IMR-90 (cell line): ENCODE measurements around the gene NHEJ1. TPM values are rescaled to one million over a fixed set of nuclear protein-coding genes. Genes with fewer than 3 reads are reported as not detected.

Experiments used
- ATAC-seq: fragments of 200-7000 bp; cut with Tn5 transposase; 2 replicates; pipeline ENCODE4 v1.9.1; 2020; ENCODE audit warnings: low read depth, mild to moderate bottlenecking, moderate library complexity
- Bru-seq: library from RNA; stranded (reverse); fragments of 400-500 nt; gene quantifications from one replicate; lab custom pipeline; 2021; lab: Mats Ljungman, UMichigan
- BruChase-seq, 2 experiments: library from RNA; stranded (reverse); fragments of 400-500 nt; gene quantifications; one replicate each; lab custom pipeline; 2021; lab: Mats Ljungman, UMichigan
- BruUV-seq: library from RNA; stranded (reverse); fragments of 400-500 nt; replicated peaks from 2 replicates; lab custom pipeline; 2021; lab: Mats Ljungman, UMichigan
- CTCF ChIA-PET: fragments of 300-600 bp; formaldehyde crosslinking; extraction: SDS; loops from one replicate; lab custom pipeline; 2021; ENCODE audit warnings: antibody characterized with exemption; lab: Yijun Ruan, JAX
- POLR2A ChIA-PET: fragments of 300-600 bp; sonication (Branson Sonifier 250); formaldehyde crosslinking; loops from one replicate; lab custom pipeline; 2022; ENCODE audit warnings: antibody characterized with exemption; ENCODE audit not compliant: unreplicated experiment; lab: Charles Lee
- DNase-seq: peaks from one replicate; pipeline ENCODE4 v3.0.0; 2013
- H2AFZ ChIP-seq: replicated peaks from 2 replicates; pipeline ENCODE3; 2013; ENCODE audit warnings: low read length, mild to moderate bottlenecking; ENCODE audit not compliant: poor library complexity
- H2AK5ac ChIP-seq: 2 replicates; pipeline ENCODE4 v1.6.1; 2013; ENCODE audit warnings: low read depth, low read length, inconsistent platforms
- H2AK9ac ChIP-seq: replicated peaks from 2 replicates; pipeline ENCODE3; 2013; ENCODE audit warnings: mild to moderate bottlenecking, low read depth, low read length, moderate library complexity; ENCODE audit not compliant: poor library complexity
- H2BK120ac ChIP-seq: 2 replicates; pipeline ENCODE4 v1.6.1; 2013; ENCODE audit warnings: low read depth, low read length, inconsistent platforms
- H2BK15ac ChIP-seq: 3 replicates; pipeline ENCODE4 v1.6.1; 2013; ENCODE audit warnings: low read depth, low read length, inconsistent platforms
- H2BK20ac ChIP-seq: 2 replicates; pipeline ENCODE4 v1.6.1; 2013; ENCODE audit warnings: low read depth, mild to moderate bottlenecking, inconsistent platforms, low read length, moderate library complexity
- H2BK5ac ChIP-seq: 2 replicates; pipeline ENCODE4 v1.6.1; 2013; ENCODE audit warnings: mild to moderate bottlenecking, low read depth, low read length, inconsistent platforms; ENCODE audit not compliant: poor library complexity, severe bottlenecking
- H3K14ac ChIP-seq: replicated peaks from 2 replicates; pipeline ENCODE4 v1.6.1; 2013; ENCODE audit warnings: low read depth, low read length, inconsistent platforms
- H3K18ac ChIP-seq: 2 replicates; pipeline ENCODE4 v1.6.1; 2013; ENCODE audit warnings: low read depth, low read length, control low read depth
- H3K23ac ChIP-seq: 2 replicates; pipeline ENCODE4 v1.6.1; 2013; ENCODE audit warnings: low read depth, low read length, inconsistent platforms
- H3K27ac ChIP-seq: 2 replicates; pipeline ENCODE4 v1.5.1; 2013; ENCODE audit warnings: mild to moderate bottlenecking, control low read depth, low read length; ENCODE audit not compliant: insufficient read depth
- H3K27me3 ChIP-seq: 2 replicates; pipeline ENCODE4 v1.6.1; 2013; ENCODE audit warnings: low read length; ENCODE audit not compliant: control insufficient read depth, insufficient read depth
- H3K36me3 ChIP-seq: 2 replicates; pipeline ENCODE4 v1.6.1; 2013; ENCODE audit warnings: low read length, mixed read lengths; ENCODE audit not compliant: control insufficient read depth, insufficient read depth
- H3K4ac ChIP-seq: 2 replicates; pipeline ENCODE4 v1.6.1; 2013; ENCODE audit warnings: low read depth, low read length, inconsistent platforms
- H3K4me1 ChIP-seq: 2 replicates; pipeline ENCODE4 v1.6.1; 2013; ENCODE audit warnings: low read length, mixed read lengths; ENCODE audit not compliant: control insufficient read depth, insufficient read depth
- H3K4me2 ChIP-seq: 2 replicates; pipeline ENCODE4 v1.6.1; 2013; ENCODE audit warnings: low read depth, mild to moderate bottlenecking, control low read depth, low read length, moderate library complexity
- H3K4me3 ChIP-seq: 2 replicates; pipeline ENCODE4 v1.5.1; 2013; ENCODE audit warnings: low read depth, mild to moderate bottlenecking, control low read depth, low read length, moderate library complexity; ENCODE audit not compliant: insufficient read depth
- H3K56ac ChIP-seq: 2 replicates; pipeline ENCODE4 v1.6.1; 2013; ENCODE audit warnings: low read length, inconsistent platforms; ENCODE audit not compliant: insufficient read depth; ENCODE audit errors: extremely low read depth
- H3K79me1 ChIP-seq, 2 experiments: 2 replicates each; pipeline ENCODE4 v1.6.1; 2013; ENCODE audit warnings: low read length in 2 of 2, inconsistent platforms in 1 of 2, low read depth in 1 of 2
- H3K9ac ChIP-seq: 2 replicates; pipeline ENCODE4 v1.6.1; 2013; ENCODE audit warnings: low read depth, low read length, control low read depth
- H3K9me1 ChIP-seq: 2 replicates; pipeline ENCODE4 v1.6.1; 2013; ENCODE audit warnings: low read length, inconsistent platforms; ENCODE audit not compliant: insufficient read depth
- H3K9me3 ChIP-seq: 2 replicates; pipeline ENCODE4 v1.6.1; 2013; ENCODE audit warnings: low read length; ENCODE audit not compliant: control insufficient read depth, insufficient read depth
- H4K20me1 ChIP-seq: 2 replicates; pipeline ENCODE4 v1.6.1; 2013; ENCODE audit warnings: low read length, inconsistent platforms; ENCODE audit not compliant: insufficient read depth
- H4K5ac ChIP-seq: 2 replicates; pipeline ENCODE4 v1.6.1; 2013; ENCODE audit warnings: mild to moderate bottlenecking, low read depth, low read length, control low read depth
- H4K8ac ChIP-seq, 2 experiments: 2 replicates each; pipeline ENCODE4 v1.6.1; 2013; ENCODE audit warnings: low read depth in 2 of 2, low read length in 2 of 2, control low read depth in 1 of 2, inconsistent platforms in 1 of 2
- H4K91ac ChIP-seq: 2 replicates; pipeline ENCODE4 v1.6.1; 2013; ENCODE audit warnings: low read depth, low read length, inconsistent platforms; ENCODE audit not compliant: insufficient read depth
- BHLHE40 ChIP-seq: fragments of 150-350 bp; IDR thresholded peaks from 2 replicates; pipeline ENCODE4 v1.6.1; 2016; ENCODE audit warnings: mild to moderate bottlenecking, low read depth, low read length
- CTCF ChIP-seq: conservative IDR thresholded peaks from 2 replicates; pipeline ENCODE4 v1.5.1; 2012; ENCODE audit warnings: mild to moderate bottlenecking, low read depth, low read length, improper control_type of control experiment
- ELK1 ChIP-seq: fragments of 150-350 bp; IDR thresholded peaks from 2 replicates; pipeline ENCODE4 v1.6.1; 2016; ENCODE audit warnings: low read depth, mild to moderate bottlenecking, low read length, moderate library complexity, borderline replicate concordance
- FOS ChIP-seq: fragments of 150-350 bp; IDR thresholded peaks from 2 replicates; pipeline ENCODE4 v1.6.1; 2016; ENCODE audit warnings: low read depth, low read length
- MAZ ChIP-seq: IDR thresholded peaks from 2 replicates; pipeline ENCODE4 v1.6.1; 2012; ENCODE audit warnings: low read depth, mild to moderate bottlenecking, low read length, improper control_type of control experiment, moderate library complexity, borderline replicate concordance
- MXI1 ChIP-seq: IDR thresholded peaks from 2 replicates; pipeline ENCODE4 v1.6.1; 2012; ENCODE audit warnings: low read depth, mild to moderate bottlenecking, low read length, moderate library complexity, borderline replicate concordance
- POLR2A ChIP-seq: IDR thresholded peaks from 2 replicates; pipeline ENCODE4 v1.6.1; 2012; ENCODE audit warnings: mild to moderate bottlenecking, low read depth, low read length
- RAD21 ChIP-seq: IDR thresholded peaks from 2 replicates; pipeline ENCODE4 v1.6.1; 2012; ENCODE audit warnings: low read length, improper control_type of control experiment
- SMC3 ChIP-seq: fragments of 150-350 bp; IDR thresholded peaks from 2 replicates; pipeline ENCODE4 v1.6.1; 2016; ENCODE audit warnings: low read depth, mild to moderate bottlenecking, antibody characterized with exemption, low read length, moderate library complexity
- WGBS, 2 experiments: methylation state at CpG; one replicate each; pipeline versions ENCODE4 v1.1.5 to v1.1.7; 2013; ENCODE audit warnings: missing lambda C conversion rate in 2 of 2; ENCODE audit not compliant: insufficient read length in 1 of 2; ENCODE audit errors: extremely low coverage in 2 of 2; 5-methylcytosine and 5-hydroxymethylcytosine counted together
- dilution Hi-C: fragments of 300-500 bp; cut with HindIII; formaldehyde crosslinking; loops from one replicate; pipeline ENCODE4 v1.14.3; 2018; ENCODE audit warnings: low sequenced_read_pairs; ENCODE audit not compliant: unreplicated experiment
- in situ Hi-C: fragments of 300-500 bp; cut with MboI; formaldehyde crosslinking; loops from 3 replicates; pipeline ENCODE4 v1.14.3; 2019; ENCODE audit warnings: low sequenced_read_pairs, inconsistent platforms, mixed read lengths
- intact Hi-C: fragments of 100-400 bp; cut with micrococcal nuclease; formaldehyde crosslinking; loops from 2 replicates; pipeline ENCODE4 v1.10.0; 2022
- long read RNA-seq: library from polyadenylated mRNA; unstranded; transcript quantifications from one replicate; pipeline ENCODE4 v2.0.0, GENCODE V29; 2021; ENCODE audit not compliant: unreplicated experiment
- polyA plus RNA-seq, 3 experiments: library from polyadenylated mRNA; depleted of rRNA; stranded (reverse); fragments of >200 nt; gene quantifications; 2 replicates each; pipeline ENCODE4 v1.2.3, GENCODE V29; 2012; ENCODE audit warnings: low replicate concordance in 1 of 3
- total RNA-seq: library from RNA; depleted of rRNA; stranded (reverse); fragments of >200 nt; gene quantifications from 2 replicates; pipeline ENCODE4 v1.2.3, GENCODE V29; 2012; rRNA removed

Gene NHEJ1, protein sequence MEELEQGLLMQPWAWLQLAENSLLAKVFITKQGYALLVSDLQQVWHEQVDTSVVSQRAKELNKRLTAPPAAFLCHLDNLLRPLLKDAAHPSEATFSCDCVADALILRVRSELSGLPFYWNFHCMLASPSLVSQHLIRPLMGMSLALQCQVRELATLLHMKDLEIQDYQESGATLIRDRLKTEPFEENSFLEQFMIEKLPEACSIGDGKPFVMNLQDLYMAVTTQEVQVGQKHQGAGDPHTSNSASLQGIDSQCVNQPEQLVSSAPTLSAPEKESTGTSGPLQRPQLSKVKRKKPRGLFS
- total RNA-seq (15.3 and 23.1 TPM in 2 replicates), polyA plus RNA-seq (2012; rRNA removed) (11.9 and 12.5 TPM in 2 replicates), Bru-seq, nascent RNA (percentile 67 among the genes with signal in this experiment), BruChase-seq, experiment 1, labeled RNA remaining after a 6-hour chase (percentile 87 among the genes with signal in this experiment), BruChase-seq, experiment 2, labeled RNA remaining after a 2-hour chase (percentile 83 among the genes with signal in this experiment)
- 6.0 and 11.9 TPM in 2 replicates for polyA plus RNA-seq (2012; cell fraction: cytosol; rRNA removed)
- 2.5 and 9.5 TPM in 2 replicates for polyA plus RNA-seq (2012; cell fraction: nucleus; rRNA removed; ENCODE audit: low replicate concordance)
- long read RNA-seq, transcript NHEJ1-201 (8 exons, 2,094 nt) = major isoform, 12 of 15 reads
- long read RNA-seq, partial matches to known transcripts = 0 of 15 reads
- long read RNA-seq, other reads (novel, unspliced or antisense) = 3 of 15 reads

DNA sequence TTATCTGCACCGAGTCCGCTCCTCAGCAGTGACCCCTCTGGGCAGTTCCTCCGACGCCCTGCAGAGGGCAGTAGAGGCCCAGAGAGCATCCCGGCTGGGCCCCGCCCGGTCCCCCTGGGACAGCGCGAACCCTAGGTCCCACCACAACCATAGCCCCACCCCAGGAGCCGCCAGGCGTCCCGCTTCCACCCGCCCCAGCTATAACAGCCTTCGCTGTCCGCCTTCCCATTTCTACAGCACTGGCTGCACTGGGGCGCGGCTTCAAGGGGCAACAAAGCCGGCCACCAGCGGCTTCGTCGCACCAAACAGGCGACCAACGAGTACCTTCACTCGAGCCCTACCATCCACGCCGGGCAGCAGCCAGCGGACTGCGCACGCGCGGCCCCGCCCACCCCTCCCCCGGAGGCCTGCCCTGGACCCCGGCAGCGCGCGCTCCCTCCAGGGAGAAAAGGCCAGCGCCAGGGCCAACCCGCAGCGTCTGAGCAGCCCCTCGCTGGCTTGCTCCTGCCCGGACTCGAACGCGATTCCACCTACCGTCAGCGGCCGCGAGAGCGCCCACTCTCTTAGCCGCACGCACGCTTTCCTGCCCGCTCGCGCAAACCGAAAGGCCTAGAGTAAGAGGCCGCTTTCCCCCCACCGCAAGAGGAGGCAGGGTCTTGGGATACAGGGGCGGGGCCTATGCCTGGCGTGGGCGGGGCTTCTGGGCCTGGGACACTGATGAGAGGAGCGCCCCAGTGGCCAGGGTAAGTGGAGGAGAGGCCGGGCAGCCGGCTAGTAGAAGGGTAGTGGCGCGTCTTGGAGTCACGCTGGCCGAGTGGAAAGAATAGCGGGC, at the start of gene NHEJ1:
Gene NHEJ1 (minus strand): TSS at position 630 of the 832 bp plus-strand sequence. CDS start 2,453 bp downstream, outside the sequence.
- dilution Hi-C loops (no loop called here), in situ Hi-C loops (no loop called here), intact Hi-C loops (loop anchor here (1.0 kb wide), 4 partner anchors 46 to 192 kb away; partner anchors contain the start of genes ABCB6 and ZFAND2B)
- H3K23ac ChIP-seq = peak within 1 kb of the TSS; percentile 85
- peak within 1 kb of the TSS; percentile 98 for H3K9ac ChIP-seq
- TF ChIP-seq BHLHE40 (no peak), POLR2A (peak; percentile 44), MAZ (peak; percentile 89), CTCF (peak; percentile 95), FOS (no peak), RAD21 (peak; percentile 84), MXI1 (peak; percentile 27; the same call in 1 of the 2 replicates), ELK1 (no peak), SMC3 (peak; percentile 75)
- H4K8ac ChIP-seq = peak within 1 kb of the TSS; percentile 83 to 96; a peak in 3 of 4 replicates
- no peaks in the 10 kb centered on the region for H4K20me1 ChIP-seq
- H3K18ac ChIP-seq = peak within 1 kb of the TSS; percentile 87
- H2AK5ac ChIP-seq = no peak within 1 kb of the TSS
- 0% methylated on average over 22 of the region's 70 CpGs; no CpG with 5 or more reads in 1 of the 2 experiments for WGBS, 2 experiments
- 0 out of 2 replicates have a peak, but pooled peaks cover 3% of the 10 kb centered on the region for H3K36me3 ChIP-seq
- peak within 1 kb of the TSS; percentile 94 for H4K5ac ChIP-seq
- peak within 1 kb of the TSS; percentile 99 for H2AFZ ChIP-seq
- H2AK9ac ChIP-seq = peak within 1 kb of the TSS; percentile 86
- peak within 1 kb of the TSS; percentile 83; the same call in 1 of the 2 replicates for H4K91ac ChIP-seq
- peak within 1 kb of the TSS; percentile 94 for H2BK5ac ChIP-seq
- BruUV-seq = no TSS peak
- peaks cover 5 to 17% of the 10 kb centered on the region in 2 experiments; a peak in 2 of 4 replicates for H3K79me1 ChIP-seq
- no peaks in the 10 kb centered on the region for H3K27me3 ChIP-seq
- peak within 1 kb of the TSS; percentile 95 for H3K4me2 ChIP-seq
- H3K9me1 ChIP-seq = no peaks in the 10 kb centered on the region; the same call in 1 of the 2 replicates
- peak within 1 kb of the TSS; percentile 83 for H3K56ac ChIP-seq
- peaks cover 2% of the 10 kb centered on the region; the same call in 1 of the 2 replicates for H3K4me1 ChIP-seq
- DNase-seq = peak; percentile 89
- peak within 1 kb of the TSS; percentile 82 for H3K4me3 ChIP-seq
- ATAC-seq = peak; percentile 94
- peak within 1 kb of the TSS; percentile 99 for H3K27ac ChIP-seq
- POLR2A ChIA-PET = no interaction called here
- H3K14ac ChIP-seq = peak within 1 kb of the TSS; percentile 95
- H2BK15ac ChIP-seq = peak within 1 kb of the TSS; percentile 74; the same call in 2 of the 3 replicates
- peak within 1 kb of the TSS; percentile 92 for H2BK120ac ChIP-seq
- no peak within 1 kb of the TSS for H2BK20ac ChIP-seq
- CTCF ChIA-PET = interaction anchor here (0.6 to 1.6 kb wide), 3 partner anchors 131 to 200 kb away, joined by 3 to 8 read pairs (median 3); no protein-coding TSS in a partner anchor
- H3K4ac ChIP-seq = peak within 1 kb of the TSS; percentile 90
- H3K9me3 ChIP-seq = no peaks in the 10 kb centered on the region
